ENCODE measurements around the gene LY6G5C. TPM values are rescaled to one million over a fixed set of nuclear protein-coding genes. Genes with fewer than 3 reads are reported as not detected.

The LY6G5C gene
- polyA plus RNA-seq, 3 donors, result 4.8 to 7.3 (median 5.8) TPM

DNA sequence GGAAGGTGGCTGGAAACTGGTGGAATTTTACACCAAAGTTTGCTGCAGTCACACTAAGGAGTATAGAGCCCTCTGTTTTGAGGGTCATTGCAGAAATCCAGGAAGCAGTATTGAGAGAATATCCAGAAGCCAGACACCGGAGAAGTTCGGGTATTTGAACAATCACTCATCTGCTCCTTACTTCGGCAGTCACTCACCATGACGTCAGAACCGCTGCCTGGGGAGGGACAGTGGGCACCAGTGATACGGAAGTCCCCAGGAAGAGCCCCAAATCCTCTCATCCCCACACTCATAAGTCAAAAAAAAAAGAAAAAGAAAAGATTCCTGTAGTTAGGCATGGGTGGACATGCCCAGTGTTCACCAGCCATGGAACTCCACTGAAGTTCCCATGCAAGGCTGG lies 4.0 kb downstream of the LY6G5C start:
- TF ChIP-seq, protein P1, sequence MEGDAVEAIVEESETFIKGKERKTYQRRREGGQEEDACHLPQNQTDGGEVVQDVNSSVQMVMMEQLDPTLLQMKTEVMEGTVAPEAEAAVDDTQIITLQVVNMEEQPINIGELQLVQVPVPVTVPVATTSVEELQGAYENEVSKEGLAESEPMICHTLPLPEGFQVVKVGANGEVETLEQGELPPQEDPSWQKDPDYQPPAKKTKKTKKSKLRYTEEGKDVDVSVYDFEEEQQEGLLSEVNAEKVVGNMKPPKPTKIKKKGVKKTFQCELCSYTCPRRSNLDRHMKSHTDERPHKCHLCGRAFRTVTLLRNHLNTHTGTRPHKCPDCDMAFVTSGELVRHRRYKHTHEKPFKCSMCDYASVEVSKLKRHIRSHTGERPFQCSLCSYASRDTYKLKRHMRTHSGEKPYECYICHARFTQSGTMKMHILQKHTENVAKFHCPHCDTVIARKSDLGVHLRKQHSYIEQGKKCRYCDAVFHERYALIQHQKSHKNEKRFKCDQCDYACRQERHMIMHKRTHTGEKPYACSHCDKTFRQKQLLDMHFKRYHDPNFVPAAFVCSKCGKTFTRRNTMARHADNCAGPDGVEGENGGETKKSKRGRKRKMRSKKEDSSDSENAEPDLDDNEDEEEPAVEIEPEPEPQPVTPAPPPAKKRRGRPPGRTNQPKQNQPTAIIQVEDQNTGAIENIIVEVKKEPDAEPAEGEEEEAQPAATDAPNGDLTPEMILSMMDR (IDR thresholded peaks at IDR 0.05), result no peak
- intact Hi-C loops (cut with micrococcal nuclease), result loop anchor here (5.0 to 10.0 kb wide), 2 partner anchors 90 to 278 kb away; partner anchors contain the start of genes NELFE (in 1 of the 2) and SKIC2 (in 1 of the 2)
- Histone ChIP-seq H2AFZ (ENCODE audit: insufficient read depth, low read depth, low read length, poor library complexity, severe bottlenecking) (no peak overlapping the region), H3K4me1 (ENCODE audit: control insufficient read depth in 1 of 2, insufficient read depth in 2 of 2, low read length in 2 of 2) (peaks cover 16 to 18% of the 10 kb centered on the region in 2 donors), H3K27me3 (ENCODE audit: control insufficient read depth in 2 of 2, insufficient read depth in 2 of 2, low read length in 2 of 2) (no peaks in the 10 kb centered on the region), H3K79me2 (ENCODE audit: insufficient read depth, low read length) (no peaks in the 10 kb centered on the region), H3K36me3 (replicated peaks in 1 of 2; ENCODE audit: control insufficient read depth in 1 of 2, insufficient read depth in 2 of 2, low read length in 2 of 2) (peaks cover 14 to 22% of the 10 kb centered on the region in 2 donors), H3K9ac (ENCODE audit: insufficient read depth, low read length, poor library complexity, severe bottlenecking) (no peak overlapping the region), H3K4me2 (replicated peaks; ENCODE audit: extremely low read depth, low read length, poor library complexity, severe bottlenecking) (no peak overlapping the region), H3K4me3 (replicated peaks in 1 of 3; ENCODE audit: low read depth in 2 of 3, low read length in 3 of 3) (no peak overlapping the region), H4K20me1 (ENCODE audit: insufficient read depth, low read length) (no peaks in the 10 kb centered on the region), H3K9me3 (replicated peaks in 1 of 2; ENCODE audit: control insufficient read depth in 1 of 2, insufficient read depth in 1 of 2, low read length in 2 of 2) (no peaks in the 10 kb centered on the region), H3K27ac (ENCODE audit: low read depth in 1 of 2, low read length in 2 of 2) (no peak overlapping the region)
- H3K4me3 Mint-ChIP-seq, result no peak overlapping the region
- H3K27ac Mint-ChIP-seq, result no peak overlapping the region
- peaks cover 23 to 27% of the 10 kb centered on the region in 2 donors for H3K36me3 Mint-ChIP-seq
- H3K4me1 Mint-ChIP-seq, result peaks cover 26% of the 10 kb centered on the region
- H3K9me3 Mint-ChIP-seq, result peaks cover 0 to 4% (median 0%) of the 10 kb centered on the region in 7 donors
- no peak for DNase-seq
- peaks cover 3 to 6% (median 5%) of the 10 kb centered on the region in 3 donors for H3K27me3 Mint-ChIP-seq (ENCODE audit: low read depth in 3 of 3)
- 85% methylated on average over 4 of the region's 6 CpGs for WGBS (ENCODE audit: insufficient coverage)

DNA sequence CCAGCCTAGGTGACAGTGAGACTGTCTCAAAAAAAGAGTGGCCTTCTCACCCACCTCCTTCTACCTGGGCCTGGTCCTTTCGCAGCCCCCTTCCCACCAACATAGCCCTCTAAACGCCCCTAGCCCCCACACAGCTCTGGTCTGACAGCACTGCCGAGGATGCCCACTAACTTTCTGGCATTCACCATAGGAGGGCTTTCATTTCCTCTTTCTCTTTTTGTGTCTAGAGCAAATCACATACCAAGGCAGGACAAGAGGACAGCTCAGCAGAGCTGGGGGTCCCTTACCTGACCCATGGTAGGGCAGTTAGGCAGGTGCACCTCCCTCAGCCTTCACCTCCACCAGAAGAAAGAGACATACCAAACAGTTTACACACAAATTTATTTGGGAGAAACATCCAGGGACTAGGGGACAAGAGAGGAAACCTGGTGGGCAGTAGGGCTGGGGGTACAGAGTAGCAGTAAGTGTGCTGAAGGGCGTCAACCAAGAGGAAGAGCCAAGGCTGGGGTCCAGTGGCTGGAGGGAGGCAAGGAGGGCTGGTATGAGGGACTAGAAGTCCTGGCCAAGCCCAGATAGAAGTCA lies 4.5 kb downstream of the LY6G5C start:
- H3K36me3 Mint-ChIP-seq, result peaks cover 28 to 32% of the 10 kb centered on the region in 2 donors
- Histone ChIP-seq H3K27ac (ENCODE audit: low read depth in 1 of 2, low read length in 2 of 2) (no peak overlapping the region), H3K79me2 (ENCODE audit: insufficient read depth, low read length) (no peaks in the 10 kb centered on the region), H3K4me1 (ENCODE audit: control insufficient read depth in 1 of 2, insufficient read depth in 2 of 2, low read length in 2 of 2) (peaks cover 12 to 14% of the 10 kb centered on the region in 2 donors), H4K20me1 (ENCODE audit: insufficient read depth, low read length) (no peaks in the 10 kb centered on the region), H3K36me3 (replicated peaks in 1 of 2; ENCODE audit: control insufficient read depth in 1 of 2, insufficient read depth in 2 of 2, low read length in 2 of 2) (peaks cover 19 to 27% of the 10 kb centered on the region in 2 donors), H3K27me3 (ENCODE audit: control insufficient read depth in 2 of 2, insufficient read depth in 2 of 2, low read length in 2 of 2) (no peaks in the 10 kb centered on the region), H3K4me3 (replicated peaks in 1 of 3; ENCODE audit: low read depth in 2 of 3, low read length in 3 of 3) (no peak overlapping the region), H3K4me2 (replicated peaks; ENCODE audit: extremely low read depth, low read length, poor library complexity, severe bottlenecking) (no peak overlapping the region), H2AFZ (ENCODE audit: insufficient read depth, low read depth, low read length, poor library complexity, severe bottlenecking) (no peak overlapping the region), H3K9me3 (replicated peaks in 1 of 2; ENCODE audit: control insufficient read depth in 1 of 2, insufficient read depth in 1 of 2, low read length in 2 of 2) (no peaks in the 10 kb centered on the region), H3K9ac (ENCODE audit: insufficient read depth, low read length, poor library complexity, severe bottlenecking) (no peak overlapping the region)
- peaks cover 21% of the 10 kb centered on the region for H3K4me1 Mint-ChIP-seq
- H3K4me3 Mint-ChIP-seq, result no peak overlapping the region
- 42% methylated on average over 4 of the region's 4 CpGs for WGBS (ENCODE audit: insufficient coverage)
- peak overlapping the region in 3 of 7 donors; percentile 1 to 41 (median 12) for H3K27ac Mint-ChIP-seq
- no peak for DNase-seq
- intact Hi-C loops (cut with micrococcal nuclease), result loop anchor here (5.0 to 10.0 kb wide), 2 partner anchors 91 to 278 kb away; partner anchors contain the start of genes NELFE (in 1 of the 2) and SKIC2 (in 1 of the 2)
- peaks cover under 1 to 5% (median 2%) of the 10 kb centered on the region in 3 donors for H3K27me3 Mint-ChIP-seq (ENCODE audit: low read depth in 3 of 3)
- H3K9me3 Mint-ChIP-seq, result peaks cover 0 to 6% (median 0%) of the 10 kb centered on the region in 7 donors
- TF ChIP-seq, protein P1 (IDR thresholded peaks at IDR 0.05), result no peak

Measured in CD14-positive monocyte (primary cell).